DLD1 (cell line): ENCODE data around the gene ZMPSTE24.

Experiments
- in situ Hi-C: cut with HindIII; loops from 2 replicates; pipeline ENCODE4 v1.10.0; 2017; ENCODE audit warnings: low sequenced_read_pairs

Gene ZMPSTE24

DNA sequence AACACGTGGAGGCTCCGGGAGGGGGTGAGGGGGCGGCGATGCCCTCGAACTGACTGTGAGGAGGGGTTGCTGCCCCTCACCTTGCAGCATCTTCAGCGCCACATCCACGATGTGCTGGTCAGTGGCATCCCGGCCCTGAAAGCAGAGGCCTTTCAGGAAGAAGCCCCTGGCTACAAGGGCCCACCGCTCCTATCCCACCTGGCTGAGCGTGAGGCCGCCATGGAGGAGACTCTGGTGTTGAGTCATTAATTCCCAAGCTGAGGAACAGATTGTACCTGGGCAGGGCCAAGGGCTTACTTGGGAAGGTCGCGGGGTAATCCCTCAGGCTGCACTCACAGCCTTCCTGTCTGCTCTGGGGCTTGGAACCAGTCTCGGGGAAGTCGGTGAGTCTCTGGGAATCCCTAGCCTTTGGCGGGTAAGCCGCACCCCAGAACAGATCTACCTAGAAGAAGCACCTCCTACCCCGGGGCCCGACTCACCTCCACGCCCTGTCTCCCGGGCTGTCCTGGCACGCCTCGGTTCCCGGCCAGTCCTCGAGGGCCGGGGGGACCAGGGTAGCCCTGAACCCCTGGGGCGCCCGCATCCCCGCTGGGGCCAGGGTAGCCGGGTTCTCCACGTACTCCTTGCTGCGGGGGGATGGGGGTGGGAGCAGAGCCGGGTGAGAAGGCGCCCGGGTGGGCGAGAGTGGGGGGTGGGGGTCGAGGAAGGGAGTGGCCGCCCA, 45.2 kb downstream of the ZMPSTE24 start:
- in situ Hi-C loops, result no loop called here

DNA sequence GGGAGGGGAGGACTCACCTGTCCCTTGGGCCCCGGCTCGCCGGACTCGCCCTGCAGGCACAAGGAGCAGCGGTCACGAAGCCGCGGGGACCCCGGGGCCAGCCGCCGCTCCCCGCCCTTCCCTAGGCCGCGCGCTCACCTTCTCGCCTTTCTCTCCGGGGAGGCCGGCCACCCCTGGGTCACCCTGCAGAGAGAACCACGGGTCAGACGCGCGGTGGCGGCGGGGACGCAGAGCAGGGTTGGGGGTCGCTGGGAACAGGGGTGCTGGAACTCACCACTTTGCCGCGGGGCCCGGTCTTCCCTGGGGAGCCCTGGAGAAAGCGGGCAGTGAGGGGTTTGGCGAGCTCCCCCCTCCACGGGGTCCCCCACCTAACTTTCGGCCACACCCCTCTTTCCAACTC, 45.8 kb downstream of the ZMPSTE24 start:
- in situ Hi-C loops, result no loop called here

DNA sequence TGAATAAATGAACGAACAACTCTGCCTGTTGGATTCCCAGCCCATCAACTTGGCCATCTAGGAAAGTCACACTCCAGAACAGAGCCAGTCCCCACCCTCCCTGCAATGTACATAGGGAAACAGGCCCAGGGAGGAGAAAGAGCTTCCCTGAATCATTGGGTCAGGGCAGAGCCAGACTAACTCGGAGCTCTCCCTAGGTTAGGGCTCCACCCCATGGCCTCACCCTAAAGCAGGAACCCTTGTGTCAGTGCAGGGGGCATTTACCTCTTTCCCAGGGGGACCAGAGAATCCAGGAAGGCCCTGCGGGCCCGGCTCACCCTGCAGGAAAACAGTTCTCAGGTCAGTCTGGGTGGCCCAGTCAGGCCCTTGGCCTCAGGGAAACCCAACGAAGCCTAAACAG, 47.4 kb downstream of the ZMPSTE24 start:
- in situ Hi-C loops, result no loop called here

DNA sequence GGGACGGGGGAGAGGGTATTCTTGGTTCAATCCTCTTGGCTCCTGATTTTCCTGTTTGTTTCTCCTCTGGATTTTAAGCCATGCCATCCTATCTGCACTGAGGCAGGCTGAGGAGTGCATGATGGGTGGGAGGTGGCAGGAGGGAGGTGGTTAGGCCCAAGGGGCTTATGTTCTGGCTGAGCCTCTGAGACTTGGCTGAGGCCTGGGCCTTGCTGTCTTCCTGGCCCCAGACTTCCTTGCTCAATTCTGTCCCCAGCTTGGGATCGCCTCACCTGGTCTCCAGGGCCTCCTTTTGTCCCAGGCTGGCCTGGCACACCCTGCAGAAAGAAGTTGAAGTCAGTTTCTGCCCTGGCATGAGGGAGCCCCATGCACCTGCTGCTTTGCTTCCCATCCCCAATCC, 47.8 kb downstream of the ZMPSTE24 start:
- in situ Hi-C loops, result no loop called here

DNA sequence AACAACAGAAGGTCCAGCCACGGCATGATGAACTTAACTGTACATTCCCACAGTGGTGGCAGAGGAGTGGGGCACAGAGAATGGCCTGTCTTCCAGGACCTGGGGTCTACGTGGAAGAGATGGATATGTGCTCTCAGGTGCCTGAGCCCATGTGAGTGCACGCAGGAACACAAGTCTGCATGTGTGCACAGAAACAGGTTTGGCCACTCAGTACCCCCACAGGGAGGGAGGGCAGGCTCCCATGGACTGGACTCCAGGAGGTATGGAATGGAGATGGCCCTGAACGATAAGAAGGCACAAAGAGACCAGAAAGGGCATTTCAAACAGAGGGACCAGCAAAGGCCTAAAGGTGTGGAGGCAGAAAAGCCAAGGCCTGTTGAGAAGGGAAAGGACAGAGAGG, 48.3 kb downstream of the ZMPSTE24 start:
- in situ Hi-C loops, result no loop called here

DNA sequence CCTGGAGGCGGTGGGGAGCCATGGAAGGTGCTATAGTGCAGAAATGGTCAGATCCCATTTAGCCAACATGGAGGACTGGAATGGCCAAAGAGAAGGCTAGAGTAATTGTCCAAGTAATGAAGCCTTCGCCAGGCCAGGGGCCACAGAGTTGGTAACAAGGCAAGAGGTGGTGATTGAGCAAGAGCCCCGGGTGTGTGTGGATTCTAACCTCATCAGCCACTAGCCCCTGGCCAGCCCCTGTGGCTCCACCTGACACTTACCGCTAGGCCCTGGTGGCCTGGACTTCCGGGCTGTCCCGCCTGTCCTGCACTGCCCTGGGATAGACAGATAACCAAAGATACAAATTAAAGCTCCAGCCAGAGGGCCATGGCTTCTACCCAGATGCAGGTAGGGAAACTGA, 49.1 kb downstream of the ZMPSTE24 start:
- in situ Hi-C loops, result no loop called here

DNA sequence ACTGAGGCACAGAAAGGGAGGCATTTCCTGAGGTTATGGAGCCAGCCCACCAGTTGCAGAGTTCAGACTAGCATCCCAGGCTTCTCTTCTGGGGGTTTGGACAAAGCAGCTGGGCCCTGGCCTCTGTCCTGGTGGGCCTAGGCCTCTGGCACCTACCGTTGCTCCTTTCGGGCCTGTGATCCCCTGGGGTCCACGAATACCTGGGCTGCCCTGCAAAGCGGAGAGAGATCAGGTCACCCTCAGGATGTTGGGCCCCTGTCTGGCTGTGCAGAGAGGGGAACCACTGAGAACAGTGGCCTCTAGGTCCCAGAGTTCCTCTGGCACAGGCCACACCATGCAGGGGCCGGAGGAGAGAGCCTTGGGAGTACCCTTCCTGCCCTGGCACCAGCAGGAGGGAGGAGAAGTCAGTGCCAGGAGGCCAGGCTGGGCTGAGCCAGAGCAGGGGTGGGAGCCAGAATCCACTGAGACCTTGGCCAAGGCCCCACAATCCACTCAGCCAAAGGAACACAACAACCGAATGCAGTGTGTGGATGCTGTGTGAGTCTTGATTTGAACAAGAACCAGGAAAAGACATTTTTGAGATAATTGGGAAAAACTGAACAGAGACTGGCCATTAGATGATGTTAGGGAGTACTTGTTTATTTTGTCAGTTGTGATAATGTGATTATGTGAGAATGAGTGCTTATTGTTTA, 50.1 kb downstream of the ZMPSTE24 start:
- in situ Hi-C loops, result no loop called here

DNA sequence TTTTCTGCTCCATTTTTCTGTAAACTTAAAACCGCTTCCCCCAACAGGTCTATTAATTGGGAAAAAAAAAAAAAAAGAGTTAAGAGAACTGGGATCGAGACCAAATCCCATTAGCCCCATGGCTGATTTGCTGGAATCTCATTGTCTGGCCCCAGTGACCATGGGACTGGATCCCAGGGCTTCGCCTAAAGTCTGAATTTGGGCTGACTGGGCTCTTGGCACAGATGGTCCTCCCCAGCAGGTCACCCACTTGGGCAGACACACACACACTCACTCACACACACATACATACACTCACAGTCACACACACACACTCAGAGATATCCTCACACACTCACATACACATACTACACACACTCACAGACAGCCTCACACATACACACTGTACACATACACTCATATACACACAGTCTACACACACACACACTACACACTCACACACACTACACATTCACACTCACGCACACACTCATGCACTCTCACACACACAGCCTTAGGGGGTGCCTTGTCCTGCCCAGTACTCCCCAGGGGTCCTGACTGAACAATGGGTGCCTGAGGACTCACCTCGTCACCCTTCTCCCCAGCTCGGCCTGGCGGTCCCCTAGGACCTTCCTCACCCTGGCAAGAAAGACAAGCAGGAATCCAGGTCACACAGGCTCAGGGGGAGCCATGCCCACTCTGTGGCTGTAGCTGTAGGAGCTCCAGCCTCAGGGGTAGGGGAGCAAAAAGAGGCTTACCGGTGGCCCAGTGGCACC, 51.5 kb downstream of the ZMPSTE24 start:
- in situ Hi-C loops, result no loop called here

DNA sequence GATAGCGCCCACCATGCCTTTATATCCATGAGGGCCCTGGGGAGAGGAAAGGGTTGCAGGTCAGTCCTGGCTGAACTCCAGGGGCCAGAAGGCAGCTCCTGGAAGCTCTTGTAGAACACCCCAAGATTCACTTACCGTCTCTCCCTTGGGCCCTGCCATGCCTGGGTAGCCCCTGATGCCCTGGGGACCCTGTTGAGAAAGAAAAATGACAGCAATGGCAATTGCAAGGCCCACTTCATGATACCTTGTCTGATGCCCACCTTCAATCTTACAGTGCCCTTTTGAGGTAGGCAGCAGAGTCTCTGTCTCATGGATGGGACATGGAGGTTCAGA, 52.1 kb downstream of the ZMPSTE24 start:
- in situ Hi-C loops, result no loop called here

DNA sequence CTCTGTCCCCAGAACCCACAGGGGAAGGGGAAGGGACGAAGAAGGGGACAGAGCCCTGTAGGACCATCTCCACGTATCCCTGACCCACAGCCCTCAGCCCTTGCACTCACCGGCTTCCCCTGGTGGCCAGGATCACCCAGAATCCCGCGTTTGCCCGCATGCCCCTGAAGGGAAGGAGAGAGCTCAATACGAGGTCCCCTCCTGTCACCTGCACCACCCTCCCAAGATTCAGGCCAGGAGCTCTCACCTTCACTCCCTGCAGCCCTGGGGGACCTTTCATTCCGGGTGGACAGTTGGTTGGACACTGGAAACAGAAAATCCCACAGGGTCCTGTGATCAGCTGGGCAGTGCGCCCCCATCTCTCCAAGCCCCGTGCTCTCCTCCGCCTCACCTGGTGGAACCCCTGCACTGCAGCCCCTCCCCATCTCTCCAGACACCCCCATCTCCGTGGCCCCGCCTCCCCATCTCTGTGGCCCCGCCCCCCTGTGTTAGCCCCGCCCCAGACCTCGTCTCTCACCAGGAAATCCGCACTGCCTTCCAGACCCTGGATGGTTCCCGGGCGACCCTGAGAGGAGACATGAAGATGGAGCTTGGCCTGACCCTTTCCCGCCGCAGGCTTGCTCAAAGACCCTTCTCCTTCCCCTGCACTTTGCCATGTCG, 53.1 kb downstream of the ZMPSTE24 start:
- in situ Hi-C loops, result no loop called here

DNA sequence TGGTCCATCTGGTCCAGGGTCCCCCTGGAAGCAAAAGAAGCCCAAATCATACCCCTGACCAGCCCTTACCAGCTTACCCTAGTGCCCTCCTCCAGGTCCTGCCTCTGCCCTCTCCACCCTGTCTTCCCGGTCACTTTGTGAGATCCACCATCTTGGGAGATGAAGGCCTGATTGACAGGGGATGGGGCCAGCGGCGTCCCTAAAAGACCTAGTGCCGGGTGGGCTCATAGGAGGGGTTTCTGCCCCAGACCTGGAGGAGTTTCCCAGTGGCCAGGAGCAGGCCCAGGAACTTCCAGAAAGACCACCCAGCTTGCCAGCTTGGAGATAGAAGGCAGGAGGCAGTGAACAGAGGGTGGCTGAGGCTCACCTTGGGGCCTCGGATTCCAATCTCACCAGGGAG, 53.7 kb downstream of the ZMPSTE24 start:
- in situ Hi-C loops, result no loop called here

DNA sequence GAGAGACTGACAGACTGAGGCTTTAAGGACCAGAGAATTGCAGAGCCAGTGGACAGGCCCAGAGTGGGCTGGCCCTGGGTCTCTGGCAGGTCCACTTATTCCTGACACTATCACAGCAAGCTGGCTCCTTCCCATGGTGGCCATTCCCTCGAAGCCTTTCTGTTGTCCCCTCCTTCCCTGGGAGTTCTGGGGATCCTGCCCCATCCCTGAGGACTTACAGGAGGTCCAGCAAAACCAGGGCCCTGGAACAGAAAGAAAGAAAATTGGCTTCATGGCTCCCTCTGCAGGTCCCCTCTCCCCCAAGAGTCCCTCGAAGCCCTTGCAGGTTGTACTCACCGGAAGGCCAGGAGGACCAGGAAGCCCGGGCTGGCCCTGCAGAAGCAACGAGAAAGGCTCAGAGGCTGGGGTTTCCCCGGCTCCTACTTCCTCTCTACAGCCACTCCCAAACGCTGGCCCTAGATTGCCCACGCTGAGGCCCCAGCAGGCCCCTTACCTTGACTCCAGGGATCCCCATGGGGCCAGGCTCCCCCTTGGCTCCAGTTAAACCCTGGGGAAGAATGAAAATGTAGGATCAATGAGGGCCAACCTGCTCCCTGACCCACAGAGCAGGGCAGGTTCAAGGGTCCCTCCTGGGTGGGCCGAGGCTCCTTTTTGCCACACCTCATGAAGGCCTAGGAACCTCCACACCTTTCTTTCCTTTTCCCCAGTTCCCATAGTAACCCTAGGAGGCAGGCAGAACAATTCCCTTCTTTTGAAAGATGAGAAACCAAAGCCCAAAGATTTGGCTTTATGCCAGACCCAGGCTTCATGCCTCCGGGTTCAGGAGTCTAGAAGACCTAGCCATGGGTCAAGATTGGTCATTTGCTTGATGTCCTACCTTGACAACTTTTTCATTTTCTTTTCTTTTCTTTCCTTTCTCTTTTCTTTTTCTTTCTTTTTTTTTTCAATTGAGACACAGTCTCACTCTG, 54.5 kb downstream of the ZMPSTE24 start:
- in situ Hi-C loops, result no loop called here

DNA sequence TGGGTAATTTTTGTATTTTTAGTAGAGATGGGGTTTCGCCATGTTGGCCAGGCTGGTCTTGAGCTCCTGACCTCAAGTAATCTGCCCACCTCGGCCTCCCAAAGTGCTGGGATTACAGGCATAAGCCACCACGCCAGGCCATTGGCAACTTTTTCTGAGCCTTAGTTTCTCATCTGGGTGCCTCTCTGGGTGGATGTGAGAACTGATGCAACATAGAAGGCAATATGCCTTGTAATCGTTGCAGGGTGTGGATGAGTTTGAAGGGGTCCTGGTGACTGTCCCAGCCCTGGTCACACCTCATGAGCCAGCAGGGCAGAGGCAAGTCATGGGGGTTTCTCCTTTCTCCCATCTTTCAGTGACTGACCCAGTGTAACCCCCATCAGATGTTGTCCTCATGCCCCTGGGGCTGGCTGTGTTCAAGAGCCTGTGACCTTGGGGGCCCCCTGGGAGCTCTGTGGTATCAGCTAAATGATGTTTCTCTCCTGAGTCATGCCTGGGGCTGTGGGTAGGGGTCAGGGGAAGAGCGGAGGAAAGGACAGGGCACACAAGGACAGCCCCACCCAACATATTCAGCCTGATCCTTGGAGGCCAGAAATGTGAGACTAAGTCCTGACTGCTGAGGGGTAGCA, 55.4 kb downstream of the ZMPSTE24 start:
- in situ Hi-C loops, result no loop called here

DNA sequence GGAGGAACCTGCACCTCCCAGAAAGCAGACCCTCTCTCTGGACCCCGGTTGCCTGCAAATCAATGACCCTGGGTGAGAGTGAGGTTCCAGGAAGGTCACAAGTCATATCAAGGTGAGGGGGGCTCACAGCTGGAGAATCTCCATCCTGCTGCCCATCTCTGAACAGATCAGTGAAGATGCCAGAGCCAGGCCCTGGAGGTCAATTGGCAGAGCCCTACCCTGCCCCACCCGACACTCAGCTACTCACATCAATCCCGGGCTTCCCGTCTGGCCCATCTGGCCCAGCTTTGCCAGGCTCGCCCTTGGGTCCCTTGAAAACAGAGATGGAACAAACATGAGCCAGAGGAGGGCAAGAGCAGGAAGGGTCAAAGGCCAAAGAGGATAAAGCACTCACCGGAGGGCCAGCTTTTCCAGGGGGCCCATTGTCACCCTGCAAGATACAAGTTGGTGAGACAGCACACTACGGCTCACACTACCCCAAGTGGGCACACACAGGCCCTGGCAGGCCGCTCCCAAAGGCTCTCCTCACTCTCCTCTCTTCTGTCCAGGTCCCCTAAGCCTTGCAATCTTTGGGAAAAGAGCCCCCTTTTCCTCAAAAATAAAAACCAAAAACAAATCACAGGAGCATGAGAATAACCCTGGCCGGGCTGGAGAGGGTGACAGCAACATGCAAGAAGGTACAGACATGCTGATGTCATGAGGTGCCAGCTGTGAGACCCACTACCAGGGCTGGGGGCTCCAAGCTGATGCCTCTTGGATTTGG, 56.1 kb downstream of the ZMPSTE24 start:
- in situ Hi-C loops, result no loop called here

DNA sequence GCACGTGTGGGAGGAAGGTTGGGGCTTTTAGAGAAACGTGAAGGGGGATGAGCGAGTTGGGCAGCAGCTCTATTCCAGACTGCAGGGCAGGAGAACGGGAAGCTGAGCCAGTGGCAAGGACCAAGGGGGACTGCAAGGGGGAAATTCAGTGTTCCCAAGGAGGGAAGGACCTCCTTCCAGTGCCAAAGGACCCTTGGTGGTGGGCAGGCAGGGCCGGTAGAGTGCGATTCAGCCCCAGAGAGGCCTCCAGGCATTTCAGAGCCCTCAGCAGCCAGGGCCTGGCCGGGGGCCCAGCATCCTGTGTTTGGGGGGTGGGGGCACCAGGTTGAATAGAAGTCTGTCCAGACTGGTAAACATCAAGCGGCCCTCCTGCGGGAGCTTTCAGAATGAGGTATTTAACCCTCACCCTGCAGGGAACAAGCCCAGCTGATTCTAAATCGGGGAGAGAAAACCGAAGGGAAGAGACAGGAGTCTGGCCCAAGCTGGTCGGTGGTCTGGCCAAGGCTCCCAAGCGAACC, 56.7 kb downstream of the ZMPSTE24 start:
- in situ Hi-C loops, result no loop called here

DNA sequence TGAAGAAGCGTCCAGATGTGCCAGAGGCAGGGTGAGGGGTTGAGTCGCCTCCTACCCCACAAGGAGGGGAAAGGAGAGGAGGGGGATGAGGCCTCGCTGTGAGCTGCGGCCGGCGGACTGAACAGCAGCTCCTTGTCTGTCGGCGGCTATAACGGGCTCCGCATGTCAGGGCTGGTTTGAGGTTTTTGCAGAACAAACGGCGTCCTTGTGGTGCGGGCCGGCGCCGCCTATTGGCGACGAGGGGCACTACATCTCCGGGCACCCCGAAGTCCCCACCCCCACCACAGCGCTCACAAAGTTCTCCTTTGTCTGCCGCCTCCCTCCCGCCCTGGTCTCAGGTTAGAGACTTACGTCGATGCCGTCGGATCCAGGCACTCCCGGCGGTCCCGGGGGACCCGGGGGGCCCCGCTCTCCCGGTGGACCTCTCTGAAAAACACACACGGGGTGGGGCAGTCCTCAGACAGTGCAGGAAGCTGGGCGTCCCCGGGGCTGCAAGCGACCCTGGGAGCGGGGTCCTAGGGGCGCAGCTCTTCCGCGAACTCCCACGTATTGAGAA, 57.3 kb downstream of the ZMPSTE24 start:
- in situ Hi-C loops, result no loop called here

DNA sequence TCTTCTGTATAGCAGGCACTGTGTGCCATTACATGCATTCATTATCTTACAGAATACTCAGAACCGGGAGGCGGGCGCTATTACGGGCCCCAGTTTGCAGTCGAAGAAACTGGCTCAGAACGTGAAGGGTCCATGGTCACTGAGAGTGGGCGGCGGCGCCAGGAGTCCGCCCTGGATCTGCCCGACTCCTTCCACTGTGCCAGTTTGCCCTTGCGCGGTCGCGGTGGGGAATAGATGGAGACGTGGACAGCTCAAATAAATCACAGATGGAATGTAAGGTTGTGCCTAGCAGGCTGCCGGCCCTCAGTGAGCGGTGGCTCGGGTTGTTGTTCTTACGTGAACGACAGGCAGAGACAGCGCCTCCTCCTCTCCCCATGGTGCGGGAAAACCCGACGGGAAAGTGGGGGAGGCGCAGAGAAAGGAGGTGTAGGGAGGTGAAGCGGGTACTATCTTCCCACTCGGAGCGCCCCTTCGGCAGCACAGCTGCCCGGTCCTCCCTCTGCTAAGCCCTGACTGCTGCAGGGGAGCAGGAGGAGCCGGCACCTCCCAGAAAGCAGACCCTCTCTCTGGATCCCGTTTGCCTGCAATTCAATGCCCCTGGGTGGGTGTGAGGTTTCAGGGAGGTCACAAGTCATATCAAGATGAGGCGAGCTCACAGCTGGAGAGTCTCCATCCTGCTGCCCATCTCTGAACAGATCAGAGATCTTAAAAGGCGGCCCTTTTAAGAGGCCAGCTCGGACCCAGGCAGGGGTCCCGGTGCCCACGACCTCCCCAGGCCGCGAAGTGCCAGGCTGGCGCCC, 58.0 kb downstream of the ZMPSTE24 start:
- in situ Hi-C loops, result no loop called here
